HG03039 (cell line): Measurements from ENCODE around the gene FOXA3.

ENCODE experiments used
- ATAC-seq: cut with Tn5 transposase; IDR thresholded peaks from one replicate; pipeline ENCODE4 v1.9.1; 2021; ENCODE audit warnings: mild to moderate bottlenecking, moderate library complexity; ENCODE audit not compliant: unreplicated experiment

The FOXA3 gene

GRCh38 chr19:45863840-45864628 is at the start of gene FOXA3:
Gene FOXA3, plus strand, starts transcription at chr19:45864326. Its CDS starts 131 bp downstream, at chr19:45864457.
- no peak for ATAC-seq

GRCh38 chr19:45814851-45815480 is 49.2 kb upstream of the FOXA3 start, which contains the start of gene RSPH6A:
Gene RSPH6A, minus strand, starts transcription at chr19:45815308. Its CDS starts 132 bp downstream, at chr19:45815176.
- no peak for ATAC-seq

GRCh38 chr19:45815481-45816216 is 48.5 kb upstream of the FOXA3 start:
- ATAC-seq, result no peak

GRCh38 chr19:45816236-45817009 is 47.7 kb upstream of the FOXA3 start:
- no peak for ATAC-seq

- ATAC-seq, result peak; percentile 78
These were observed 47.0 kb upstream of the FOXA3 start for GRCh38 chr19:45817010-45817724.

- no peak for ATAC-seq
These were observed 46.3 kb upstream of the FOXA3 start for GRCh38 chr19:45817725-45818301.

- ATAC-seq, result no peak
These were observed 44.4 kb upstream of the FOXA3 start for GRCh38 chr19:45819769-45820168.

GRCh38 chr19:45820413-45821102 is 43.6 kb upstream of the FOXA3 start:
- no peak for ATAC-seq

- no peak for ATAC-seq
These were observed 43.0 kb upstream of the FOXA3 start for GRCh38 chr19:45821103-45821521.

GRCh38 chr19:45821570-45821969 is 42.6 kb upstream of the FOXA3 start:
- ATAC-seq, result no peak

GRCh38 chr19:45822716-45823115 is 41.4 kb upstream of the FOXA3 start:
- no peak for ATAC-seq

- no peak for ATAC-seq
These were observed 40.9 kb upstream of the FOXA3 start for GRCh38 chr19:45823182-45823581.

GRCh38 chr19:45824041-45824471 is 40.1 kb upstream of the FOXA3 start:
- ATAC-seq, result no peak

GRCh38 chr19:45824531-45825262 is 39.4 kb upstream of the FOXA3 start:
- ATAC-seq, result no peak

GRCh38 chr19:45825263-45825605 is 38.9 kb upstream of the FOXA3 start:
- ATAC-seq, result no peak

- ATAC-seq, result no peak
These were observed 37.9 kb upstream of the FOXA3 start for GRCh38 chr19:45825917-45826893.

- no peak for ATAC-seq
These were observed 37.2 kb upstream of the FOXA3 start for GRCh38 chr19:45826934-45827333.
